DMS 273 treated with DMSO at 0.1 percent for 48 hours (cell line): ENCODE data around the gene GPBAR1.
"Not testable (repeated sequence)": the region's sequence is repeated elsewhere in the genome, so short reads cannot be mapped to it uniquely, and the experiment has no call there.

Experiments used
- DNase-seq: peaks from one replicate; lab custom pipeline; 2025; lab: John Stamatoyannopoulos, UW

Gene GPBAR1

GRCh38 chr2:218310853-218311540, 50.2 kb downstream of the GPBAR1 start:
- no peak for DNase-seq

GRCh38 chr2:218311541-218312266, 50.9 kb downstream of the GPBAR1 start:
- not testable (repeated sequence) for DNase-seq

GRCh38 chr2:218312267-218312756, 51.5 kb downstream of the GPBAR1 start:
- DNase-seq, result no peak

- no peak for DNase-seq
Measured at GRCh38 chr2:218313356-218313755, 52.5 kb downstream of the GPBAR1 start.
